NCI-H82 treated with DMSO at 0.1 percent for 48 hours (cell line): ENCODE results near the gene NID1.
A peak's percentile ranks its signal among the peaks of the same experiment; 100 is the strongest.

Experiments
- DNase-seq: peaks from one replicate; lab custom pipeline; 2025; ENCODE audit not compliant: unreplicated experiment; lab: John Stamatoyannopoulos, UW

The NID1 gene, protein sequence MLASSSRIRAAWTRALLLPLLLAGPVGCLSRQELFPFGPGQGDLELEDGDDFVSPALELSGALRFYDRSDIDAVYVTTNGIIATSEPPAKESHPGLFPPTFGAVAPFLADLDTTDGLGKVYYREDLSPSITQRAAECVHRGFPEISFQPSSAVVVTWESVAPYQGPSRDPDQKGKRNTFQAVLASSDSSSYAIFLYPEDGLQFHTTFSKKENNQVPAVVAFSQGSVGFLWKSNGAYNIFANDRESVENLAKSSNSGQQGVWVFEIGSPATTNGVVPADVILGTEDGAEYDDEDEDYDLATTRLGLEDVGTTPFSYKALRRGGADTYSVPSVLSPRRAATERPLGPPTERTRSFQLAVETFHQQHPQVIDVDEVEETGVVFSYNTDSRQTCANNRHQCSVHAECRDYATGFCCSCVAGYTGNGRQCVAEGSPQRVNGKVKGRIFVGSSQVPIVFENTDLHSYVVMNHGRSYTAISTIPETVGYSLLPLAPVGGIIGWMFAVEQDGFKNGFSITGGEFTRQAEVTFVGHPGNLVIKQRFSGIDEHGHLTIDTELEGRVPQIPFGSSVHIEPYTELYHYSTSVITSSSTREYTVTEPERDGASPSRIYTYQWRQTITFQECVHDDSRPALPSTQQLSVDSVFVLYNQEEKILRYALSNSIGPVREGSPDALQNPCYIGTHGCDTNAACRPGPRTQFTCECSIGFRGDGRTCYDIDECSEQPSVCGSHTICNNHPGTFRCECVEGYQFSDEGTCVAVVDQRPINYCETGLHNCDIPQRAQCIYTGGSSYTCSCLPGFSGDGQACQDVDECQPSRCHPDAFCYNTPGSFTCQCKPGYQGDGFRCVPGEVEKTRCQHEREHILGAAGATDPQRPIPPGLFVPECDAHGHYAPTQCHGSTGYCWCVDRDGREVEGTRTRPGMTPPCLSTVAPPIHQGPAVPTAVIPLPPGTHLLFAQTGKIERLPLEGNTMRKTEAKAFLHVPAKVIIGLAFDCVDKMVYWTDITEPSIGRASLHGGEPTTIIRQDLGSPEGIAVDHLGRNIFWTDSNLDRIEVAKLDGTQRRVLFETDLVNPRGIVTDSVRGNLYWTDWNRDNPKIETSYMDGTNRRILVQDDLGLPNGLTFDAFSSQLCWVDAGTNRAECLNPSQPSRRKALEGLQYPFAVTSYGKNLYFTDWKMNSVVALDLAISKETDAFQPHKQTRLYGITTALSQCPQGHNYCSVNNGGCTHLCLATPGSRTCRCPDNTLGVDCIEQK

DNA sequence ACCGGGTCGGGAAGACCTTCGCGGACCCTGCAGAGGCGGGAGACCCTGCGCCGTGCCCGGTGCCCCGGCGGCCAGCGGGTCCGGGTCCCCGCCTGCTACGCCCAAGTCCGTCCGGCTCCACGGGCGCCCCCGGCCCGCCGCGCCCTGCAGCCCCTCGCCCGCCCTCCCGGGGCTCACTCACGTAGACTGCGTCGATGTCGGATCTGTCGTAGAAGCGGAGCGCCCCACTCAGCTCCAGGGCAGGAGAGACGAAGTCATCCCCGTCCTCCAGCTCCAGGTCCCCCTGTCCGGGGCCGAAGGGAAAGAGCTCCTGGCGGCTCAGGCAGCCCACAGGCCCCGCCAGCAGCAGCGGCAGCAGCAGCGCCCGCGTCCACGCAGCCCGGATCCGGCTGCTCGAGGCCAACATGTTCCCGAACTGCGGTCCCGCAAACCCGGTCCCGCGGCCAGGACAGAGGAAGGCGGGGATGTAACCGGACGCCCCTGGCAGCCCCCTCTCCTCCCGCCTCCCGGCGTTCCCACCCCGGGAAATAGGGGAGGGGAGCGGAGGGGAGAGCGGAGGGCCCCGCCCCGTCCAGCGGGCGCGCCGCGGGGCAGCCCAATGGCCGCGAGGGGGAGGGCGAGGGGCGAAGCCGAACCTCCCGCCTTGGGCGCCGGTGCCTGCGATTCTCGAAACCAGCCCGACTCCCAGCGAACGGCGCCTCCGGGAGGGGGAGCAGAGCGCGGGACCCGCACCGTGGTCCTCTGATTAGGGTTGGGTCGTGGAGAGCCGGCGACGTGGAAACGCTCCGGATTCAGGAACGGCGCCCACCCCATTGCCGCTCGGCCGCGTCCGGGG lies at the start of gene NID1:
Gene NID1, minus strand, starts transcription at position 417 of the 835 bp plus-strand sequence. Its CDS starts 11 bp downstream, at position 406.
- DNase-seq: peak; percentile 26

DNA sequence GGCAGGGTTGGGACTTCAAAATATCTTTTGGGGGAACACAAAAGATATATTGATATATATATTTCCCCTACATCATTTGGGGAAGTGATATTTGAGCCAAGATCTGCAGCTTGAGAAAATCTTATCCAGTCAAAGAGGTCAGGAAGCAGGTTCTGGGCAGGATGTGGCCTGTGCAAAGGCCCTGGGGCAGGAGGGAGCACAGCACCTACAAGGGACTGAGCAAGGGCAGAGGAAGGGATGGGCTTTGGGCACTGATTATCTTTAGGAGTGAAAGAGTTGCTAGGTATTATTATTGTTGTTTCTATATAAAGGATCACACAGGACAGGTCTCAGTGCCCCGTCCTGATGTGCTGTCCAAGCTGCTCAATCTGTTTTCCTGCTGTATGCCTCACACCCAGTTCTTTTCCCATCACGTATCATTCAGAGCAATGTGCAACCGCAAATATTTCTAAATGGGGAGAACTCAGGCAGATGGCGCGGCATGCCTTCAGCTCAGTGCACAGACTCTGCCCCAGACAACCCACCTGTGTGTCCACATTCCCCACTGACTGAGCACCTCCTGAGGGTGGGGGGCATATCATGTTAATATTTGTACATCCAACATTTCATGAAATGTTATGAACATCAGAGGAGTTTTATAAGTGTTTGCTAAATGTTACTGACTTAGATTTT lies 49.3 kb upstream of the NID1 start:
- no peak for DNase-seq

DNA sequence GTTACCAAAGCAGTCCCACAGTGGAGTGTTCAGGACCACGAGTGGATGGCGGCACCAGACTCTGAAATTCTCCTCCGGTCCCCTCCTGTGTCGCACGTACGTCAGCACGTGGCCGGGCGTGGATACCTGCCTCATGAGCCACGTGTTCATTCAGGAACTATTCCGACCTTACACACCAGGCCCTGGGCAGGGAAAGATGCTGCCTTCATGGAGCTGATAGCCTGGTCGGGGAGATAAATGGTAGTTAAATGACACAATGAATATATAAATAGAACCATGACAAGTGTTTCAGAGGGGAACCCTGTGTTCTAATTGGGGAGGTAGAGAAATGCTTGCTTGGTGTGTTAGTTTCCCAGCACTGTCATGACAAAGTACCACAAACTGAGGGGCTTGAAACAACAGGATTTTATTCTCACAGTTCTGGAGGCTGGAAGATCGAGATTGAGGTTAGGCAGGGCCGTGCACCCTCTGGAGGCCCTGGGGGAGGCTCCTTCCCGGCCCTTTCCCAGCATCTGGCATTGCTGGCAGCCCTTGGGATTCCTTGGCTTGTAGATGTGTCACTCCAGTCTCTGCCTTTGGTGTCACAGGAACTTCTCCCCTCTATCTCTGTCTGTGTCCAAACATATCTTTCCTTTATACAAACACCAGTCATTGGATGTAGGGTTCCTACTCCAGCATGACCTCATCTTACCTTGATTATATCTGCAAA lies 48.6 kb upstream of the NID1 start:
- DNase-seq: no peak

DNA sequence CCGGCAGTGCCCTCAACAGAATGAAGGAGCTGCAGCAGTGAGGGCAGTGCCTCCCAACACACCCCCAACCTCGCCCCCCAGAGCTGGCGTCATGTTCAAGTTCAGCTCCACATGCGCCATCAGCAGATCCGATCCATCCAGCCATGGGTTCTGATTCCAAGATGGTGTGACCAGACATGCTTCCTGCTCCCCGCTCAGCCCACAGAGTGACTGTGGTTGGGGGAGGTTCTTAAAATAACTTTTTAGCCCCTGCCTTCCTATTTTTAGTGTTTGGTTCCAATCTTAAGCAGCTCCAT lies 47.4 kb upstream of the NID1 start:
- no peak for DNase-seq

DNA sequence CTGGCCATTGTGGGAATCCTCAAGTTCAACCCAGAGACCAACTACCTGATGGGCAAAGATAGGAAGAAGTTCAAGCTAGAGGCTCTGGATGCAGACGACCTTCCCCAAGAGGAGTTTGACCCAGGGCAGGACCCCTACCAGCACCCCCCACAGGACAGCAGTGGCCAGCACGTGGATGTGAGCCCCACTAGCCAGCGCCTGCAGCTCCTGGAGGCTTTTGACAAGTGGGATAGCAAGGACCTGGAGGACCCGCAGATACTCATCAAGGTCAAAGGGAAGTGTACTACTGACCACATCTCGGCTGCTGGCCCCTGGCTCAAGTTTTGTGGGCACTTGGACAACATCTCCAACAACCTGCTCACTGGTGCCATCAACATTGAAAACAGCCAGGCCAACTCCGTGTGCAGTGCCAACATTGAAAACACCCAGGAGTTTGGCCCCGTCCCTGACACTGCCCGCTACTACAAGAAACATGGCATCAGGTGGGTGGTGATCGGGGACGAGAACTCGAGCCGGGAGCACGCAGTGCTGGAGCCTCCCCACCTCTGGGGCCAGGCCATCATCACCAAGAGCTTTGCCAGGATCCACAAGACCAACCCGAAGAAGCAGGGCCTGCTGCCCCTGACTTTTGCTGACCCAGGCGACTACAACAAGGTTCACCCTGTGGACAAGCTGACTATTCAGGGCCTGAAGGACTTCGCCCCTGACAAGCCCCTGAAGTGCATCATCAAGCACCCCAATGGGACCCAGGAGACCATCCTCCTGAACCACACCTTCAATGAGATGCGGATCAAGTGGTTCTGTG lies 46.8 kb upstream of the NID1 start:
- DNase-seq: no peak

DNA sequence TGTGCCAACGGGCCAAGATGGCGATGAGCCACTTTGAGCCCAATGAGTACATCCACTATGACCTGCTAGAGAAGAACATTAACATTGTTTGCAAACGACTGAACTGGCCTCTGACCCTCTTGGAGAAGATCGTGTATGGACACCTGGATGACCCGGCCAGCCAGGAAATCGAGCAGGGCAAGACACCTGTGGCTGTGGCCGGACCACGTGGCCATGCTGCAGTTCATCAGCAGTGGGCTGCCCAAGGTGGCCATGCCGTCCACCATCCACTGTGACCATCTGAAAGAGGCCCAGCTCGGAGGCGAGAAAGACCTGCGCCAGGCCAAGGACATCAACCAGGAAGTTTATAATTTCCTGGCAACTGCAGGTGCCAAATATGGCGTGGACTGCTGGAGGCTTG lies 45.2 kb upstream of the NID1 start:
- DNase-seq: no peak

DNA sequence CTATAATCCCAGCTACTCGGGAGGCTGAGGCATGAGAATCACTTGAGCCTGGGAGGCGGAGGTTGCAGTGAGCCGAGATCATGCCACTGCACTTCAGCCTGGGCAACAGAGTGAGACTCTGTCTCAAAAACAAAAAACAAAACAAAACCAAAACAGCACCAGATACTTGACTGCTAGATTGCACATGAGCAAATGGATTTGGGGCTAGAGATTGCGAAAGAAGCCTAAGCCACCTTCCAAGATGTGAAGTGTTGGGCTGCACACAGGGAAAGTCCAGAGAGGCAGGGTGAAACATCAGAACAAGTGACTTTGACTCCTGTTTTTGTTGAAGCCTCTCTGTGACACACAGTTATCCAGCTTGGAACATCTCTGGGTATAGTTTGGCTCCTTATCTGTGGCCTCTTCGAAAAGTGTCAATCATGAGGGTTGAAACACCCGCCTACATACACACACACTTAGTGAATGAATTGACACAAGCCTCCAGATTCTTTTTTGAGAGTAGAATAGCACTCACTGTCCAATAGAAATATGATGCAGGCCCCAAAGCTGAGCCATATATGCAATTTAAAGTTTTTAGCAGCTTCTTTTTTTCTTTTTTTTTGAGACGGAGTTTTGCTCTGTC lies 43.2 kb upstream of the NID1 start:
- no peak for DNase-seq

DNA sequence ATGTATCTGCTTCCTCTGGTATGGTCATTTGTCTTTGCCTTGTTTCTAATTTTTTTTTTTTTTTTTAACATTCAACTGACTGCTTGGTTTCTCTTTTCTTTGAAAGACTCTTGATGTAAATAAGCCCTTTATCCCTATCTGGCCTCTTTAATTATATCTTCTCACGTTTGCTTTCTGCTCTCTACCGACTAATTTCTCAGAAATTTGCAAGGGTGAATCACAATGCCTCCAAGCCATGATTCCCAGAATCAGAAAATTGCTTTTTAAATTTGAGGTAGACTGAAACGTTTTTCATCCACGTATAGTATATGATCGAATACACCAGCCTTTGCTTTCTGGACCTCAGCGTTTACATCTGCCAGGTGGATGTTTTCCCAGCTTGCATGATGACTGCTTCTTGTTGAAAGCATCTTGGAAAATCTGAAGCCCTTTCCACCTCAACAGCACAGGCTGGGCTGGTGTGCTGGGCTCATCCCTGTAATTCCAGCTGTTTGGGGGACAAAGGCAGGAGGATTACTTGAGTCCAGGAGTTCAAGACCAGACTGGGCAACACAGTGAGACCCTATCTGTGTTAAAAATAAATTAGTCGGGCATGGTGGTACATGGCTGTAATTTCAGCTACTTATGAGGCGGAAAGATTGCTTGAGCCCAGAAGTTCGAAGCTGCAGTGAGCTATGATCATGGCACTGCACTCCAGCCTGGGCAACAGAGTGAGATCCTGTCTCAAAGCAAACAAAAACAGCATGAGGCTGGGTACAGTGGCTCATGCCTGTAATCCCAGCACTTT lies 42.4 kb upstream of the NID1 start:
- no peak for DNase-seq

DNA sequence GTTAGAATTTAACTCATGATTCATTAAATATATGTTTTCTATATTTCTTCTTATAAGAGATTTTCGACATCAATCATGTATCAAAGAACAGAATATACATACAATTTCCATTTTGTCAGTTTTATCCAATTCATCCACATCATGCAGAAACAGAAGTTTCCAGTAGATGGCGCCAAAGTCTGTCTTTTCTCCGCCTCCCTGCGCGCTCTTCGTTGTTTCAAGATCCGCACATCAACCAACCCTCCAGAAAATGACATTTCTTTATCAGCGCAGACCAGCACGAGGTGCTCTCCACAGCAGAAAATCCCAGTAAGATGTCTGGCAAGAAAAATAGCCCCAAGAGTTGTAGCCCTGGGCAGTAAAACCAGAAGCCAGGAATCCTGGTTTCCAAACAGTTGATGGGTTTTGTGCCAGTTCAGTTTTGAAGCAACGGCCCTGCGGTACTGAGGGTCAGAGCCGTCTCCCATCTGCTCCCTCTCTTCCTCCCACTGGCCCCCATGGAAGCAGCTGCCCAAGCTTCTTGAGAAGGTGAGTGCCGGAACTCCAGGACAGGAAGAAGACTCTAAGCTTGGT lies 38.8 kb upstream of the NID1 start:
- peak; percentile 28 for DNase-seq

DNA sequence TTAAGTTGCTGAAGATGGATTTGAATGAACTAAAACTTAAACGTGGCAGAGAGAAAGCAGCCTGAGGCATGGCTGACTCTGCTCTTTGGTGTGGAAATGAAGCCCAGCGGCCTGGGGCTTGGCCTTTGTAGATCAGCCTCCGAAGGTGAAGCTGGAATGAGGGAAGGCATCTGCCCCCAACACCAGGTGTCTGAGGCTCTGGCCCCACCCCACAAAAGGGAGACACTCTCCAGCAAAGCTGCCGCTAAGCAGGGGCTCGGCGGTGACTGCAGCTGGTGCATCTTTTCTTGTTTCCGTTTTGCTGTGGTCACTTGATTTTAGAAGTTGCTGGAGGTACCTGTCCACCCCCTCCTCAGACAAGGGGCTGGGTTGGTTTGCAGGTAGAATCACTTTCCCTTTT lies 38.2 kb upstream of the NID1 start:
- no peak for DNase-seq

DNA sequence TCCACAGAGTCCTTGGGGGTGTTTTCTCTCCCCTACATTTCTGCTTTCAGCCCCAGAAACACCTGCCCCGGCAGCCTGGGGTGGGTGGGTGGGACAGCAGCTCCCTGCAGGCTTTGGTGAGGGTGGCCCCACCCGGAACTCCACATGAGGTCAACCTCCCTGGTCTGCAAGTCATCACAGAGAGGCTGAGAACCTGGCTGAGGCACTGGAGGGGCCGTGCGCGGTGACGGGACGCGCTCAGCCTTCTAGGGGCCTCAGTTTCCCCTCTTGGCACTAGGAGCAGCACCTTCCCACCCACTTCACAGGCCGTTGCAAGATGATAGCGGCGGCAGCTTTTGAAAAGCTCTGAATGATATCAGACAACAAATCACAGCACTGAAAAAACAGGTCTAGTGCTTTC lies 37.7 kb upstream of the NID1 start:
- DNase-seq: no peak

DNA sequence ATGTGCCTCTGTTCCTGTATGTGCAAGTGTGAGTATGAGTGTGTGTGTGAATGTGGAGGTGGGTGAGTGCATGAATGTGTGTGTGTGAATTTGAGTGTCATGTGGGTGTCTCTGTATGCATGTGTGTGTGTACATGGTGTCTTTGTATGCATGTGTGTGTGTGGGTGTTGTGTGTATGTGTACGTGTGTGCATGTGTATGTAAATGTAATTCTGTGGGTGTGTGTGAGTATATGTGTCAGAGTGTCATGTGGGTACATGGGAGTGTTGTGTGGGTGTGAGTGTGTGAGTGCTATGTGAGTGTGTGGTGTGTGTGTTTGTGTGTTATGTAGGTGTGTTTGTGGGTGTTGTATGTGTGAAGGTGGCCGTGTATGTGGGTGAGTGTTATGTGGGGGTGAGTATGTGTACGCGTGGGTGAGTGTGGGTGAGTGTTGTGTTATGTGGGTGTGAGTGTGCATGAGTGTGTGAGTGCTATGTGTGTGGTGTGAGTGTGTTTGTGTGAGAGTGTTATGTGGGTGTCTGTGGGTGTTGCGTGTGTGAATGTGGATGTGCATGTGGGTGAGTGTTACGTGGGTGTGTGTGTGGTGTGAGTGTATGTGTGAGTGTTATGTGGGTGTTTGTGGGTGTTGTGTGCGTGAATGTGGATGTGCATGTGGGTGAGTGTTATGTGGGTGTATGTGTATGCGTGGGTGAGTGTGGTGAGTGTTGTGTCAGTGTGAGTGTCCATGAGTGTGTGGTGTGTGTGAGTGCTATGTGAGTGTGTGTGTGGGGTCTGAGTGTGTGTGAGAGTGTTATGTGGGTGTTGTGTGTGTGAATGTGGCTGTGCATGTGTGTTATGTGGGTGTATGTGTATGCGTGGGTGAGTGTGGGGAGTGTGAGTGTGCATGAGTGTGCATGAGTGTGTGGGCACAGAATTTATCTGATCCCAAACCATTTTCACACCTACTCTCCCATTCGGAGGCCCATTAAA lies 36.6 kb upstream of the NID1 start:
- no peak for DNase-seq

DNA sequence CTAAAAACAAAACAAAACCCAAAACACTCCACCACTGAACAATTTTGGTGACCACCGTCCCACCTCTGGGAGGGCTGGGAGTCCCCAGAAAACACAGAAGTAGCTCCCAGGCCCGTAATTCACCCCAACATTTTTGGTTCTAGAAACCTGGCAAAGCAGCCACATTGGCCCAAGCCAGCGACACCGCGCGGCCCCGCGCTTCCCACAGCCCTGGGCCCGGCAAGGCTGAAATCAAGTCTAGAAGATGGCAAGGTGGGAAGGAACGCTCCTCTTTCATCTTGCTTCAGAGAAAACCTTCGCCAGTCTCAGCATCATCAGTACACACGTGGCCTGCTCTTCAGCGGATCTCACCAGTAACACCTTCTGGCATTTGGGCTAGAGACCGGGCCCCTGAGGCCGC lies 35.9 kb upstream of the NID1 start:
- DNase-seq: no peak

DNA sequence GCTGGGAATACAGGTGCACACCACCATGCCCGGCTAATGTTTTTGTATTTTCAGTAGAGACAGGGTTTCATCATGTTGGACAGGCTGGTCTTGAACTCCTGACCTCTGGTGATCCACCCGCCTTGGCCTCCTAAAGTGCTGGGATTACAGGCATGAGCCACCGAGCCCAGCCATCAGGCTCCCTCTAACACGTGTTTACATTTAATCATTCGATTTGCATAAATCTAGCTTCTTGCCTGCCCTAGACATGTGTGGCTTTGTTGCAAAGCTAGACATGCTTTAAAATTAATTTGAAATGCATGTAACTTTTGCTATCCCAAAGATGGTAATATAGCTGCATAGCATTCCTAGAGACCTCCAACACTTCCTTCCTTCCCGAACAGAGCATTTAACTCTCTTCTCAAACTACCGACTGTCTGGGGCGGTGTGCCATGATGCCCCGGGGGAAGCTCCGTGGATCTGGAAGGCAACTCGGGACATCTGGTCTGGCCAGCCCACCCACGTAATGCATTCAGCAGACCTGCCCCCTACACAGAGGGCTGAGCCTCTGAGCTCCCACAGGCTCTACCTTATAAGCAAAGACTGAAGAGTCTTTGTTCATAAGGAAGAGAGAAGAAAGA lies 34.6 kb upstream of the NID1 start:
- DNase-seq: no peak

DNA sequence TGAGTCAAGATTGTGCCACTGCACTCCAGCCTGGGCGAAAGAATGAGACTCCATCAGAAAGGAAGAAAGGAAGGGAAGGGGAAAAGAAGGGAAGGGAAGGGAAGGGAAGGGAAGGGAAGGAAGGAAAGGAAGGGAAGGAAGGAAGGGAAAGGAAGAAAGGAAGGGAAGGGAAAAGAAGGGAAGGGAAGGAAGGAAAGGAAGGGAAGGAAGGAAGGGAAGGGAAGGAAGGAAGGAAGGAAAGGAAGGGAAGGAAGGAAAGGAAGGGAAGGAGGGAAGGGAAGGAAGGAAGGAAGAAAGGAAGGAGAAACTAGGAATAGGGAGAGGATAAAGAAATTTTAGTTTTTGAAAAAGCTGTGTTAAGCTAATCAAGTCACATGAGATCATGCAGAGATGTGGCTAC lies 33.4 kb upstream of the NID1 start:
- DNase-seq: no peak
